ENCODE data around the gene PRLH. TPM values are rescaled to one million over a fixed set of nuclear protein-coding genes. Genes with fewer than 3 reads are reported as not detected.

PRLH gene
- total RNA-seq, 4 donors from 2014 or later: not detected

DNA sequence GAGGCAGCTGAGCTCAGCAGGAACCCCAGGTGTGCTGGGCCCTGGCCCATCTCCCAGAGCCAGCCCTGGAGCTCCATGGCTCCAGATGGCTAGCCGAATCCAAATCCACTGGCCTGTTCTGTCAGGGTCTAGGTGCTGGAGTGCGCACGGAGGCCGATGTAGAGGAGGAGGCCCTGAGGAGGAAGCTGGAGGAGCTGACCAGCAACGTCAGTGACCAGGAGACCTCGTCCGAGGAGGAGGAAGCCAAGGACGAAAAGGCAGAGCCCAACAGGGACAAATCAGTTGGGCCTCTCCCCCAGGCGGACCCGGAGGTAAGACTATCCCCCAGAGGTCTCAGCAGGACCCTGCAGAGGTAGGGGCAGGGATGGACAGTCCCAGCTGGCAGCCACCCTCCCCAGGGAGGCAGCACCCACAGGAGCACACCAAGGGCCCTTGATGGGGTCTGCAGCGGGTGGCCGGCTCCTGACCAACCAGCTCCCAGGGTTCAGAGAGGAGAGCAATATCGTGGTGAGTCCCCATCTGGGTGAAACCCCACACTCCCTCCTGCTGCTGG, 26.1 kb upstream of the PRLH start:
- TF ChIP-seq, protein P1, sequence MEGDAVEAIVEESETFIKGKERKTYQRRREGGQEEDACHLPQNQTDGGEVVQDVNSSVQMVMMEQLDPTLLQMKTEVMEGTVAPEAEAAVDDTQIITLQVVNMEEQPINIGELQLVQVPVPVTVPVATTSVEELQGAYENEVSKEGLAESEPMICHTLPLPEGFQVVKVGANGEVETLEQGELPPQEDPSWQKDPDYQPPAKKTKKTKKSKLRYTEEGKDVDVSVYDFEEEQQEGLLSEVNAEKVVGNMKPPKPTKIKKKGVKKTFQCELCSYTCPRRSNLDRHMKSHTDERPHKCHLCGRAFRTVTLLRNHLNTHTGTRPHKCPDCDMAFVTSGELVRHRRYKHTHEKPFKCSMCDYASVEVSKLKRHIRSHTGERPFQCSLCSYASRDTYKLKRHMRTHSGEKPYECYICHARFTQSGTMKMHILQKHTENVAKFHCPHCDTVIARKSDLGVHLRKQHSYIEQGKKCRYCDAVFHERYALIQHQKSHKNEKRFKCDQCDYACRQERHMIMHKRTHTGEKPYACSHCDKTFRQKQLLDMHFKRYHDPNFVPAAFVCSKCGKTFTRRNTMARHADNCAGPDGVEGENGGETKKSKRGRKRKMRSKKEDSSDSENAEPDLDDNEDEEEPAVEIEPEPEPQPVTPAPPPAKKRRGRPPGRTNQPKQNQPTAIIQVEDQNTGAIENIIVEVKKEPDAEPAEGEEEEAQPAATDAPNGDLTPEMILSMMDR (IDR thresholded peaks at IDR 0.05; ENCODE audit: low read depth): no peak

DNA sequence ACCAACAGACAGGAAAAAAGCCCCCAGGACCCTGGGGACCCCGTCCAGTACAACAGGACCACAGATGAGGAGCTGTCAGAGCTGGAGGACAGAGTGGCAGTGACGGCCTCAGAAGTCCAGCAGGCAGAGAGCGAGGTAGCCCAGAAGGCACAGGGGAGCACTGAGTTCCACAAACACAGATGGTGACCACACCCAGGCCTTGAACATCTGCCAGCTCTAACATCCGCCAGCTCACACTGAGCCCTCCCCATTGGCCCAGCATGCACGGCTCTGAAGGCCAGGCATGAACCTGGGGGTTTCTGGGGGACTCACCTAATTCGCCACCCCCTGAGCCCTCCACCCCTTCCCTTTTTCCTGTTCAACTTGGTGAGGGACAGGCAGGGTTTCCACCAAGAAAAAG, 25.6 kb upstream of the PRLH start:
- TF ChIP-seq, protein P1 (IDR thresholded peaks at IDR 0.05; ENCODE audit: low read depth): no peak

DNA sequence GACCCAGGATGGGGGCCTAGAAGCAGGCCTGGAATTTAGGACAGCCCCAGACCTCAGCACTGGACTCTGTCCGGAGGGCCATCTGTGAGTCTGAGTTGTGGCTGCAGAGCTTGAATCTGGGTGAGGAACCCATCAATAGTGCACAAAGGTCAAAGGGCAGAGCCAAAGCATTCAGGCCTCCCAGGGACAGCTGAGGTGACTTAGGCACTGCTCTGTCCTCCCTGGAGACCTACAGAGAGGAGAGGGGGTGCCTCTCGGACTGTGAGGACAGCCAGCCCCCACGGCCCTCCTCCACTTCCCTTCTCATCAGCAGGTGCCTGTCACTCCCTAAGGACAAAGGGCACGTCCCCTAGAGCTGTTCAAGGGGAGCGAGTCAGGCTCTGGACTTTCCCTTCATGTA, 25.1 kb upstream of the PRLH start:
- TF ChIP-seq, protein P1 (IDR thresholded peaks at IDR 0.05; ENCODE audit: low read depth): no peak

DNA sequence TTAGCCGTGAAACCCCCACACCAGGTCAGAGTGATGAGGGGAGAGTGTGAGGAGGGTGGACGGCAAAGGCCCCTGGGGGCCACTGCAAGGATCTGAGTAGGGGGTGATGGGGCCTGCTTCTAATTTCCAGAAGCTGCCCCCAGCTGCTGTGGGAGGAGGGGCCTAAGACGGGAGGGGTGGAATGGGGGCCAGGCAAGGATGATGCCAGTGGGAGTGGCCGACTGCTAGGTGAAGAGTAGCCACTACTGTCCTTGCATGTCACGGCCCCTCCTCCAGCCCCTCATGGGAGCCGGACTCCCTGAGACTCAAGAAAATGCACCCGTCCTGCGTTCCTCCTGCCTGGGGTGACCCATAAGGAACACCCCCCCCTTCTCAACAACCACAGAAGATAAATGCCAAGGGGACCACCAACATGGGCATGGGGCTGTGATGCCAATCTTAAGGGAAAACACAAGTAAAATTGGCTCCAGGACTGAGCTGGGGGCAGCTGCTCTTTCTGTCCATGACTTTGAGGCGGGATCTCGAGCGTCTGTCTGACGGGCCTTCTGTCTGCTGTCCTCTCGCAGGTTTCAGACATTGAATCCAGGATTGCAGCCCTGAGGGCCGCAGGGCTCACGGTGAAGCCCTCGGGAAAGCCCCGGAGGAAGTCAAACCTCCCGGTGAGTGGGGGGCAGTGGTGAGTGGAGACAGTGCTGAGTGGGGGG, 24.2 kb upstream of the PRLH start:
- TF ChIP-seq, protein P1 (IDR thresholded peaks at IDR 0.05; ENCODE audit: low read depth): no peak

DNA sequence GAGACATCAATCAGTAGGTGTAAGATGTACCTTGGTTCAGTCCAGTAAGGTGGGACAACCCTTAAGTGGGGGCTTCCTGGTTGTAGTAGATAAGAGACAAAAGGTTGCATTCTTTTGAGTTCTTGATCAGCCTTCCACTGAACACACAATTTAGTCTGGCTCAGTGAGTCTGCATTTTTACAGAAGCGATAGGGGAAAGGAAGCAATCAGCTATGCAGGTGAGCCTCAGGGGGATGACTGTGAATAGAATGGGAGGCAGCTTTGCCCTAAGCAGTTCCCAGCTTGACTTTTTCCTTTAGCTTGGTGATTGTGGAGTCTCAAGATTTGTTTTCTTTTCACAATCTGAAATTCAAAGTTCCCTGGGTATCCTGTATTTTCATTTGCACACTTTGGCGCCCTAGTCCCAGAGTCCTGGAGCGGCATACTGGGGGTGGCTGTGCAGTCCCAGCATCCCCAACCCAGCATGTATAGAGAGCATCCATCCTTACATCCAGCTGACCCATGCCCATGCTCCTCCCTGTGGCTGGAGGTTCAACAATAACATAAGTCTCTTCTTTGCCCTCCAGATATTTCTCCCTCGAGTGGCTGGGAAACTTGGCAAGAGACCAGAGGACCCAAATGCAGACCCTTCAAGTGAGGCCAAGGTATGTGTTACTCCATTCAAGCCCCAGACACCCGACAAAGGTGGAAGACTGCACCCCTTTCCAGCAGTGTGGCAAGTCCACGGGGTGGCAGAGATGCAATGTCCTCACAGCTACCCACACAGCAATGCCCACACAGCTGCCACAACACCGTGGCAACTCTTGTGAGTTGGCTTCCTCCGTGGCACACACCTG, 20.1 kb upstream of the PRLH start:
- TF ChIP-seq, protein P1 (IDR thresholded peaks at IDR 0.05; ENCODE audit: low read depth): no peak

DNA sequence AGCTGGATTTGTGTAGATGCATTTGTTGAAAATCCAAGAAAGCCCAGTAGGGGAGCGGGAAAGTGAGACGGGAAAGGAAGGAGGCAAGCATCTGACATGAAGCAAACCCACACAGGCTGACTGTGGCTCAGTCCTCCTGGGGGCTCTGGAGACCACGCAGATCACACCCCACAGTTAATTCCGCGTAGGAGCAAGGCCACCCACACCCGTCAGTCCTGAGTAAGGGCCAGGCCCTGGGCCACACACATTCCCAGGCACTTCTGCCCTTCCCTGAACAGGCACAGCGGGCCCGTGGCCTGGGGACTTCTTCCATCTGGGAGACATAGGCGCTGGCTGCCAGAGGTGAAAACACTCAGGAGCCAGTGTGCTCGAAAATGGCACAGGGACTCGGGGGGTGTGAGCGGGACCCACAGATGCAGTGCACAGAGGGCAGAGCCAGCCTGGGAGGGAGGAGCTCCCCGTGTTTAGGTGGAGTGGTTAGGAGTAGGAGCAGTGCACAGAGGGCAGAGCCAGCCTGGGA, 19.4 kb upstream of the PRLH start:
- TF ChIP-seq, protein P1 (IDR thresholded peaks at IDR 0.05; ENCODE audit: low read depth): no peak
